ENCODE data around the gene SLIRP.
A peak's percentile ranks its signal among the peaks of the same experiment; 100 is the strongest.
"Not testable (repeated sequence)": the region's sequence is repeated elsewhere in the genome, so short reads cannot be mapped to it uniquely, and the experiment has no call there.

The SLIRP gene

DNA sequence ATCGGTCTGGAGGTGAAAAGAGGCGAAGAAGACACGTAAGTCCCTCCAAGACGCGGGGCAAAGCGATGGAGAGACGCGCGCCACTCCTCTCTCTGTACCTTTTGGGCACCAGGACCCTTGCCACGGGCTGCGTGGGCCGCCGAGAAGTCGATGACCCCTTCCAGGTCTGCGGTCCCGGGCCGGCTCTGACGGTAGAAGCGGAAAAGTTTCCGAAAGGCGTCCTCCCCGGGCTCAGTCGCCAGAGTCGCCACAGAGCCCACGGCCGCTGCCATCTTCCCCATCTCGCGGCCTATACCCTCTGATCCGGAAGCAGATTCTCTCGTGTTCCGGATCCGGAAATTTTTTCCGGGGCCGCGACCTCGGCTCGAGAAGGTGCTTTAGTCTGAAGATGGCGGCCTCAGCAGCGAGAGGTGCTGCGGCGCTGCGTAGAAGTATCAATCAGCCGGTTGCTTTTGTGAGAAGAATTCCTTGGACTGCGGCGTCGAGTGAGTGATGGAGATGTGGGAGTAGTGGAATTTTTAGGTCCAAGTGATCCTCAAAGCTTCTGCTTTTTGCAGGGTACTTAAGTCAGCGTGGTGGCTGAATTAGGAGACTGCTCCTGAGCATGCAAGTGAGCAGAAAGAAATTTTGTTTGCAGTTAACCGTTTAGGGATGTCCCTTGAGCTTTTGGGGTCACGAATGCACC is at the start of gene SLIRP, which contains the start of gene ALKBH1:
Gene SLIRP, plus strand, starts transcription at position 380 of the 685 bp plus-strand sequence. Its CDS starts 9 bp downstream, at position 389.
Gene ALKBH1, minus strand, starts transcription at position 300 of the 685 bp plus-strand sequence. Its CDS starts 19 bp downstream, at position 281.
- Mint-ChIP-seq H3K4me1 (ENCODE audit: low read depth) (peaks cover 42% of the 10 kb centered on the region), H3K36me3 (peaks cover 12% of the 10 kb centered on the region), H3K27me3 (no peaks in the 10 kb centered on the region), H3K4me3 (peak within 1 kb of the TSS; percentile 100), H3K9me3 (ENCODE audit: low read depth) (no peaks in the 10 kb centered on the region), H3K27ac (peak within 1 kb of the TSS; percentile 99)

DNA sequence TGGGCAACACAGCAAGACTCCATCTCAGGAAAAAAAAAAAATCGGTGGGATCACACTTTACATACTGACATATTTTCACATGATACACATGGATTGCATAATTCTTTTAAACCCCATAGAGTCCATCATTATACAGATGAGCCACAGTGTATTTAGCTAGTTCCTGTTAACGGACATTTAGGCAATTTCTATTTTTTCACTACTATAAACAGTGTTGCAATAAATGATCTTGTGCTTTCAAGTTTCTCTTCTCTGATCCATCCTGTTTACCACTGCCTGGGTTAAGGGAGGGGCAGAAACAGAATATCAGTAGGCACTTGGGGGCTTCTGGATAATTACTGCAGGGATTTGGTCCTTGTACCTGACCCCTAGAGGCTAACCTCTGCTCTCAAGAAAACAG is 48.1 kb upstream of the SLIRP start:
- H3K36me3 Mint-ChIP-seq = peaks cover 6% of the 10 kb centered on the region
- no peak overlapping the region for H3K27ac Mint-ChIP-seq
- H3K4me1 Mint-ChIP-seq (ENCODE audit: low read depth) = no peaks in the 10 kb centered on the region
- H3K27me3 Mint-ChIP-seq = no peaks in the 10 kb centered on the region
- no peaks in the 10 kb centered on the region for H3K9me3 Mint-ChIP-seq (ENCODE audit: low read depth)
- no peak overlapping the region for H3K4me3 Mint-ChIP-seq

DNA sequence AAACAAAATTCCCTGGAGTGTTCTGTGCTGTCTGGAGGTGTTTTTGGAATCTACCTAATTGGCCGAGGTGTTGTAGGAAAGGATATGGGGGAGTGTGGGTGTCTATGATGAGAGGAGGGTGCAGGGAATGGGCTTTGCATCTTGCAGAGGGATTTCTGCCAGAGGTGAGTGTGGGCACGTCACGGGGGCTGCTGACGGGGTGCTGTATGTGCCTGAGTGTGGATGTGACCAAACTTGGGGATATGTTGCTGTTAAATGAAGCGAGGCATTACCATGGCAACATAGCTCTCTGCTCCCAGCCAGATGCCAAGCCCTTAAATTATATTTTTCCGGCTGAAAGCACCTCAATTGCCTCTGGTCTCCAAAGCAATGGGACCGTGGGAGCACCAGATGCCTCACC is 47.1 kb upstream of the SLIRP start:
- Mint-ChIP-seq H3K4me1 (ENCODE audit: low read depth) (no peaks in the 10 kb centered on the region), H3K9me3 (ENCODE audit: low read depth) (no peaks in the 10 kb centered on the region), H3K4me3 (no peak overlapping the region), H3K27me3 (no peaks in the 10 kb centered on the region), H3K27ac (no peak overlapping the region), H3K36me3 (peaks cover 6% of the 10 kb centered on the region)

DNA sequence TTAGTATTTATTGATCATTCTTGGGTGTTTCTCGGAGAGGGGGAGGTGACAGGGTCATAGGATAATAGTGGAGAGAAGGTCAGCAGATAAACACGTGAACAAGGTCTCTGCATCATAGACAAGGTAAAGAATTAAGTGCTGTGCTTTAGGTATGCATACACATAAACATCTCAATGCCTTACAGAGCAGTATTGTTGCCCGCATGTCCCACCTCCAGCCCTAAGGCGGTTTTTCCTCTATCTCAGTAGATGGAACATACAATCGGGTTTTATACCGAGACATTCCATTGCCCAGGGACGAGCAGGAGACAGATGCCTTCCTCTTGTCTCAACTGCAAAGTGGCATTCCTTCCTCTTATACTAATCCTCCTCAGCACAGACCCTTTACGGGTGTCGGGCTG is 46.3 kb upstream of the SLIRP start:
- not testable (repeated sequence) for H3K27ac Mint-ChIP-seq; H3K4me1 Mint-ChIP-seq (ENCODE audit: low read depth); H3K9me3 Mint-ChIP-seq (ENCODE audit: low read depth); H3K36me3 Mint-ChIP-seq; H3K27me3 Mint-ChIP-seq; H3K4me3 Mint-ChIP-seq

DNA sequence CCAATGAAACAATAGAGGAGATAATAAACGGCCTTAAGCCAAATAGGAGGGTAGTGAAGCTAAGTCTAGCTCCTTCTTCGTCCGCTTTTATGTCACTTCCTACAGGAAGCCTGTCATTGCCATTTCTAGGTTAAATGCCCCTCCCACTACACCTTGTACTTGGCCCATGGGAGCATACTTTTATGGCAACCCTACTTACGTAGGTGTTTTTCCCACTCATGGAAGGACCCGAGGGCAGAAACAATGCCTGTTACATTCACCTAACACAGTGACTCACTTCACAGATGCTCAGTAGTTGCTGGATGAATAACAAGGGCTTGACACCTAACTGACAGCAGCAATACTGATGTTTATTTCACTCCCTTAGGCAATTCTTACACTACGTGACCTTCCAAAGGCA is 44.6 kb upstream of the SLIRP start:
- Mint-ChIP-seq H3K9me3 (ENCODE audit: low read depth) (no peaks in the 10 kb centered on the region), H3K36me3 (peaks cover 6% of the 10 kb centered on the region), H3K4me1 (ENCODE audit: low read depth) (peaks cover 2% of the 10 kb centered on the region), H3K4me3 (no peak overlapping the region), H3K27me3 (no peaks in the 10 kb centered on the region), H3K27ac (no peak overlapping the region)

DNA sequence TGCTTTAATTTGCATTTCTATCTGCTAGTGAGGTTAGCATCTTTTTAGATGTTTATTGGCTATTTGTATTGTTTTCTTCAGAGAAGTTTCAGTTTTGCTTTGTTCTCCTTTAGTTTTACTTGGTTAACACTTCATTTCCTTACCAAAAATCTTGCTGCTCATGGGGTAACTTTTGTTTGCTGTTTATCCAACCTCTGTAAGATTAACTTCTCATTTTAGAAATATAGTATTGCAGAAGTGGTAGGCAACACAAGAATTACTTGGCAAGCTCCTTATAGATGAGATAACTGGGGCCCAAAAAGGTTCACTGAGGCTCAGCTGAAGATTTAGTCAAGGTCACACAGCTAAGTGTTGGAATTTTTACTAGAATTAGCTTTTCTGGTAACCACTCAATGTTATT is 40.6 kb upstream of the SLIRP start:
- H3K4me1 Mint-ChIP-seq (ENCODE audit: low read depth) = peaks cover 2% of the 10 kb centered on the region
- no peak overlapping the region for H3K27ac Mint-ChIP-seq
- no peaks in the 10 kb centered on the region for H3K27me3 Mint-ChIP-seq
- peaks cover 2% of the 10 kb centered on the region for H3K36me3 Mint-ChIP-seq
- no peak overlapping the region for H3K4me3 Mint-ChIP-seq
- H3K9me3 Mint-ChIP-seq (ENCODE audit: low read depth) = no peaks in the 10 kb centered on the region

DNA sequence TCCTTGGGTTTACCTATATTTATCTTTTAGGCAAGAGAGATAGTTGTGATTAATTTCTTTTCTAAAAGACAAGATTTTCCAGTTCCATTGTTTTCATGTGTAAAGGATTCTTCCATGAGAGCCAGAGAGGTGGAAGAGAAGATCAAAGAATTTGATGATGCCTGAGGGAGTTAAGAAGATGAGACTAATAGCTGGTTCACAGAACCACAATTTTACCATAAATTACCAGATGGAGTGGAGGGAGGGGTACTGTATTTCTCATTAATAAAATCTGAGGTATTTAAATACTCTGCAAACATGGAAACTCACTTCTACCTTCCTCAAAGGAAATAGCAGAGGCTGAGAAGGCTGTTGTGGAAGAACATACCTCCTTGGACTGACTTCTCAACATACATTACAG is 34.7 kb upstream of the SLIRP start:
- Mint-ChIP-seq H3K4me3 (no peak overlapping the region), H3K4me1 (ENCODE audit: low read depth) (no peaks in the 10 kb centered on the region), H3K27ac (no peak overlapping the region), H3K27me3 (no peaks in the 10 kb centered on the region), H3K36me3 (peaks cover 12% of the 10 kb centered on the region), H3K9me3 (ENCODE audit: low read depth) (no peaks in the 10 kb centered on the region)

DNA sequence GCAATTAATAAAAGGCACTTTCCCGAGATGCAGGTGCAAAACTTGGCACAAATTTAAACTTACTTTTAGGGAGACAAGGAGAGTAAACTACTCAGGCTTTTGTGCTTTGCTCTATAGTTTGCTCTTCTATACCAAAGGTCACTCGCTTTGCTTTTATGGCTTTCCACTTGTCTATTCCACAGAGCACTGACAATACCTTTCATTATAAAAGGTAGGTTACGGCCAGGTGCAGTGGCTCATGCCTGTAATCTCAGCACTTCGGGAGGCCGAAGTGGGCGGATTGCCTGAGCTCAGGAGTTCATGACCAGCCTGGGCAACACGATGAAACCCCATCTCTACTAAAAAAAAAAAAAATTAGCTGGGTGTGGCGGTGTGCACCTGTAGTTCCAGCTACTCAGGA is 33.0 kb upstream of the SLIRP start:
- H3K4me3 Mint-ChIP-seq = no peak overlapping the region
- H3K27me3 Mint-ChIP-seq = no peaks in the 10 kb centered on the region
- H3K27ac Mint-ChIP-seq = no peak overlapping the region
- H3K36me3 Mint-ChIP-seq = peaks cover 14% of the 10 kb centered on the region
- H3K9me3 Mint-ChIP-seq (ENCODE audit: low read depth) = no peaks in the 10 kb centered on the region
- H3K4me1 Mint-ChIP-seq (ENCODE audit: low read depth) = no peaks in the 10 kb centered on the region

DNA sequence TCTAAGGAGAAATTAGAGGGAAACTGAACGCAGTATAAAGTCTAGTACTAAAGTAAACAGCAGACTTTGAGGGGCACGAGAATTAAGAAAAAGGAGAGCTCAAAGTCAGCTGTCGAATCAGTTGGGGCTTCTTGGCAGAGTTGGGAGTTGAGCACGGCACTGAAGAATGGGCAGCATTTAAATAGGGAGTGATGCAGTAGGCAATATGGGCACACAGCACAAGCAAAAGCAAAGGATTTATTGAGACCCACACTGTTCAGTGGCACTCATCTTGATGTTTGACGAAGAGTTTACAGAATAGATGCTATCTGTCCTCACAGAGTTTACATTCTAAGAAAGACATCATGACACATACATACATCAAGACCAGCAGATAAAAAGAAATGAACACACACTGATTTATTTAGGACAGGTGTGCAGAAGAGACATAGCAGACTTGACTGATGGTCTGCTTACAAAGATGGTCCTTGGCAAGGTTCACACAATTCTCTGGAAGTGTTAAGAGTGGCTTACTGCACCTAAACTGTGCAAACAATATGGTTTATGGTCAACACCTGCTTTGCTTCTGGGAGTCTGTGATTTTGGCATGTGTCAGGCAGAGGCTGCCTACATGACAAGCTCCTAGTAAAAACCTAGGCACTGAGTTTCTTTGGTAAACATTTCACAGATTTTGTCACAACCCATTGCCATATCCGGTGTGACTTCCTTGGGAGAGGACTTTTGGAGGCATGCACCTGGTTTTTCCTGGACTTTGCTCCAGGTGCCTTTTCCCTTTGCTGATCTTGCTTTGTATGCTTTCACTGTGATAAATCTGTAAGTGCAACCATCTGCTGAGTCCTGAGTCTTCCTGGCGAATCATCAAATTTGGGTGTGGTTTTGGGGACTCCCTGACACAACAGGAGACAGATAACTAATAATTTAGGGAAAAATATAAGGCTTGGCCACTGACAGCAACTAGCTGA is 26.4 kb upstream of the SLIRP start:
- Mint-ChIP-seq H3K36me3 (peaks cover 6% of the 10 kb centered on the region), H3K4me1 (ENCODE audit: low read depth) (peaks cover 5% of the 10 kb centered on the region), H3K27ac (no peak overlapping the region), H3K9me3 (ENCODE audit: low read depth) (no peaks in the 10 kb centered on the region), H3K4me3 (no peak overlapping the region), H3K27me3 (no peaks in the 10 kb centered on the region)

DNA sequence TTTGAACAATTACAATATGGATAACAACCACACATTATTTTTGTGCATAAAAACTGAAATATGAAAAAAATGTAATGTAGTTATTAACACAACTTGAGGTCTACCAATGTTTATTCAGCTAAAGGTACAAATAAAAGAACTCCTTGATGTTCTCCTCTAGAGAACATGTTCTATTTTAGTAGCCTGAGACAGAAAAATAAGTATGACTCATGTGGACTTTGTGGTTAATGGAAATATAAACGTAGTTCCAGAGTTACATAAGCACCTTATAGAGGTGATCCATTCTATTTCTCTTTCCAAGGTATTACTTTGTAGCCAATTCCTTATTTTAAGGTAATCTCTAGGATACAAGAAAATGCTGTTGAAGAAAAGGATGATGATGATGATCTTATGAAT is 25.7 kb upstream of the SLIRP start:
- Mint-ChIP-seq H3K27ac (no peak overlapping the region), H3K9me3 (ENCODE audit: low read depth) (no peaks in the 10 kb centered on the region), H3K4me3 (no peak overlapping the region), H3K4me1 (ENCODE audit: low read depth) (peaks cover 5% of the 10 kb centered on the region), H3K27me3 (no peaks in the 10 kb centered on the region), H3K36me3 (peaks cover 6% of the 10 kb centered on the region)

DNA sequence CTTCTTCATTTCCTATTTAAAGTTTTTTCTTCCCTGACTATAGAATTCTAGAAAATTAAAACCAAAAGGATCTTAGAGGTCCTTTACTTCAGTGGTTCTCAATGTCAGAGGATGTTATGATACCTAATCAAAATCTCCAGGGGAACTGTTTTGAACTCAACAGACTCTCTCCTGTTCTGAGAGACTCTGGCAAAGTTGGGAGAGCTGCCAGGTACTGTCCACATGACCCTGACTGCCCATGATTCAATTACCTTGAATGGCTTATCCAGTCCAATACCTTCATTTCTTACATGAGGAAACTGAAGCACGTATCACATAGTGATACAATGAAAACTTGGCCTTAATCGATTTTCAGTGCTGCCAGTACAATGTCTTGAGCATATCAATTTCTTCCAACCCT is 16.6 kb upstream of the SLIRP start:
- H3K4me3 Mint-ChIP-seq = no peak overlapping the region
- no peaks in the 10 kb centered on the region for H3K27me3 Mint-ChIP-seq
- H3K36me3 Mint-ChIP-seq = peaks cover 21% of the 10 kb centered on the region
- no peaks in the 10 kb centered on the region for H3K4me1 Mint-ChIP-seq (ENCODE audit: low read depth)
- no peak overlapping the region for H3K27ac Mint-ChIP-seq
- no peaks in the 10 kb centered on the region for H3K9me3 Mint-ChIP-seq (ENCODE audit: low read depth)

DNA sequence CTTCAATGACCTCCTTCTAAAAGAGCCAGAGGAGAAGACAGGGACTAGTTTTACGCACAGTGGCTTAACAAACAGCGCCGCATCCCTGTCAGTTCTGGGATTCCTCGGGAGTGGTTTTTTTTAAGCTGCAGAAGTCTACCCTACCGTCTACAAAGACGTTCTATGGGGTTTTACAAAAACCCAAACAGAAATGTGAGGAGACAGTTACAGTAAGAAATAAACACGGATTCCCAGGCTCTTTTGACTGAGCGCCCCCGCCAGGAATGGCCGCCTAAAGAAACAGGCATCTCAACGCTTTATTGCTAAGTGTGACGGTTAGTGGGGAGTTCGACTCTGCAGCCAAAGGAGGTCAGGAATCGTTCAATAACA is 564 bp upstream of the SLIRP start:
- Mint-ChIP-seq H3K27ac (peak overlapping the region; percentile 99), H3K36me3 (peaks cover 12% of the 10 kb centered on the region), H3K4me1 (ENCODE audit: low read depth) (peaks cover 38% of the 10 kb centered on the region), H3K27me3 (no peaks in the 10 kb centered on the region), H3K9me3 (ENCODE audit: low read depth) (no peaks in the 10 kb centered on the region), H3K4me3 (peak overlapping the region; percentile 100)

DNA sequence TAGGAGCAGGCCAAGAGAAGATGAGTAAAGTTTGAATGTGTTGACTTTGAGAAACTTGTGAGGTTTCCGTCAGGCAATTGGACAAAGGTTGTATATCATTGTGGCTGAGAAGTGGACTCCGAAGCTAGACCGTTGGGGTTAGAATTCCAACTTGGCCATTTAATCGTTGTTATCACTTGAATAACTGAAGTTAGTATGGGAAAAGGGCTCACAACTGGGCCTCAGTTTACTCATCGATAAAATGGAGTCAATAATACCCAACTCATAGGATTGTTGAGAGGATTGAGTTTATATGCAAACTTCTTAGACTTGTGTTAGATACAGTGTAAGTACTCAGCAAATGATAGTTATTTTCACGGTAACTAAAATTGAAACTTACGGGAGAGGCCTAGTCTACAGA is 846 bp downstream of the SLIRP start:
- no peaks in the 10 kb centered on the region for H3K9me3 Mint-ChIP-seq (ENCODE audit: low read depth)
- peak overlapping the region; percentile 100 for H3K4me3 Mint-ChIP-seq
- H3K27me3 Mint-ChIP-seq = no peaks in the 10 kb centered on the region
- peak overlapping the region; percentile 99 for H3K27ac Mint-ChIP-seq
- peaks cover 12% of the 10 kb centered on the region for H3K36me3 Mint-ChIP-seq
- H3K4me1 Mint-ChIP-seq (ENCODE audit: low read depth) = peaks cover 47% of the 10 kb centered on the region

DNA sequence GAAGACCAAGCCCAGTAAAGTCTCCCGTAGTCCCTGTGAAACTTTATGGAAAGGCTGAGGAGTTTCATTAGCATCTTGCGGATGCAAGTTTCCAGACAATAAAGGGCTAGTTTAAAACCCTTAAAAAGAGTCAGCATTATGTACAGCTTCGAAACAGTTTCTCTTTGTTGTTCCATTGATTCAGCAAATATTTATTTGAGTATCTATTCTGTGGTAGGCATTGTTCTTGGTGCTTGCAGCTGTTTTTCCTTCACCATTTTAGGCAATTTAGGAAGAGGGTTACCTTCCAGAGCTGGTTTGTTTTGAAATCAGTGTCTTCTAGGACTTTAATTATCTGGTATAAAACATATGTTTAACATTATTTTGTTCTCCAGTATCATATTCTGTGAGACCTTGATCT is 1.5 kb downstream of the SLIRP start:
- Mint-ChIP-seq H3K4me3 (peak overlapping the region; percentile 100), H3K4me1 (ENCODE audit: low read depth) (peaks cover 45% of the 10 kb centered on the region), H3K36me3 (peaks cover 12% of the 10 kb centered on the region), H3K9me3 (ENCODE audit: low read depth) (no peaks in the 10 kb centered on the region), H3K27me3 (no peaks in the 10 kb centered on the region), H3K27ac (peak overlapping the region; percentile 99)

DNA sequence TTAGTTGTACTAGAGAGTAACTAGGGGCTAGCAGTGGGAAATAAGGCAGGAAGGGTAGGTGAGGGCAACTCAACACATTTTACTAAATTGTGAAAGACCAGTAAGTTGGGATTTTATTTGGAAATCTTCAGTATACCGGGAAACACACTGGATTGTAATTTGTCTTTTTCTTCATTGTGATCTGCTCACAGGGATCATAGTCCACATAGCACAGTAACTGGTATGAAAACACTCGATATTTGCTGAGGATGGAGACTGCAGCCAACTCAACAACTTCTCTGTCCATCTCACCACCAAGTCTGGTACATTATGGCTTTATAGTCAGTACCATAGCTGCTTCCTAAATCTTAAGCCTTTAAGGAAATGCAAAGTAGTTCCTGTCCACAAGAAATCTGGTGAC is 2.5 kb downstream of the SLIRP start:
- peaks cover 18% of the 10 kb centered on the region for H3K36me3 Mint-ChIP-seq
- peaks cover 49% of the 10 kb centered on the region for H3K4me1 Mint-ChIP-seq (ENCODE audit: low read depth)
- peak overlapping the region; percentile 100 for H3K4me3 Mint-ChIP-seq
- no peaks in the 10 kb centered on the region for H3K9me3 Mint-ChIP-seq (ENCODE audit: low read depth)
- no peaks in the 10 kb centered on the region for H3K27me3 Mint-ChIP-seq
- no peak overlapping the region for H3K27ac Mint-ChIP-seq
